ENCODE data around the gene PDS5A.

PDS5A gene

GRCh38 chr4:39898015-39898414 is 79.7 kb downstream of the PDS5A start:
- DNase-seq (ENCODE audit: low read depth): no peak
- no peak for TF ChIP-seq CTCF (conservative IDR thresholded peaks at IDR 0.05; ENCODE audit: low read length)

GRCh38 chr4:39893693-39894072 is 84.0 kb downstream of the PDS5A start:
- H3K4me3 ChIP-seq (ENCODE audit: low read length): no peak overlapping the region
- TF ChIP-seq CTCF (conservative IDR thresholded peaks at IDR 0.05; ENCODE audit: low read length): no peak
- DNase-seq (ENCODE audit: low read depth): no peak

More at GRCh38 chr4:39898015-39898414, 79.7 kb downstream of the PDS5A start:
- H3K4me3 ChIP-seq (ENCODE audit: low read length): no peak overlapping the region

GRCh38 chr4:39892988-39893692 is 84.6 kb downstream of the PDS5A start:
- TF ChIP-seq CTCF (conservative IDR thresholded peaks at IDR 0.05; ENCODE audit: low read length): no peak
- no peak overlapping the region for H3K4me3 ChIP-seq (ENCODE audit: low read length)
- DNase-seq (ENCODE audit: low read depth): no peak

GRCh38 chr4:39889226-39889625 is 88.5 kb downstream of the PDS5A start:
- no peak overlapping the region for H3K4me3 ChIP-seq (ENCODE audit: low read length)
- TF ChIP-seq CTCF (conservative IDR thresholded peaks at IDR 0.05; ENCODE audit: low read length): no peak
- DNase-seq (ENCODE audit: low read depth): no peak

GRCh38 chr4:39888541-39888940 is 89.2 kb downstream of the PDS5A start:
- no peak for TF ChIP-seq CTCF (conservative IDR thresholded peaks at IDR 0.05; ENCODE audit: low read length)
- DNase-seq (ENCODE audit: low read depth): no peak
- no peak overlapping the region for H3K4me3 ChIP-seq (ENCODE audit: low read length)

GRCh38 chr4:39883646-39884045 is 94.1 kb downstream of the PDS5A start:
- TF ChIP-seq CTCF (conservative IDR thresholded peaks at IDR 0.05; ENCODE audit: low read length): no peak
- DNase-seq (ENCODE audit: low read depth): no peak
- no peak overlapping the region for H3K4me3 ChIP-seq (ENCODE audit: low read length)

GRCh38 chr4:39881789-39882188 is 95.9 kb downstream of the PDS5A start:
- DNase-seq (ENCODE audit: low read depth): no peak
- no peak for TF ChIP-seq CTCF (conservative IDR thresholded peaks at IDR 0.05; ENCODE audit: low read length)
- H3K4me3 ChIP-seq (ENCODE audit: low read length): no peak overlapping the region
